IMR-90 (cell line): ENCODE results near the gene IL1A. TPM values are rescaled to one million over a fixed set of nuclear protein-coding genes. Genes with fewer than 3 reads are reported as not detected.

Source experiments
- ATAC-seq: fragments of 200-7000 bp; cut with Tn5 transposase; 2 replicates; pipeline ENCODE4 v1.9.1; 2020; ENCODE audit warnings: low read depth, mild to moderate bottlenecking, moderate library complexity
- BruUV-seq: library from RNA; stranded (reverse); fragments of 400-500 nt; replicated peaks from 2 replicates; lab custom pipeline; 2021; lab: Mats Ljungman, UMichigan
- CTCF ChIA-PET: fragments of 300-600 bp; formaldehyde crosslinking; extraction: SDS; loops from one replicate; lab custom pipeline; 2021; ENCODE audit warnings: antibody characterized with exemption; lab: Yijun Ruan, JAX
- POLR2A ChIA-PET: fragments of 300-600 bp; sonication (Branson Sonifier 250); formaldehyde crosslinking; loops from one replicate; lab custom pipeline; 2022; ENCODE audit warnings: antibody characterized with exemption; ENCODE audit not compliant: unreplicated experiment; lab: Charles Lee
- DNase-seq: peaks from one replicate; pipeline ENCODE4 v3.0.0; 2013
- H2AFZ ChIP-seq: replicated peaks from 2 replicates; pipeline ENCODE3; 2013; ENCODE audit warnings: low read length, mild to moderate bottlenecking; ENCODE audit not compliant: poor library complexity
- H2AK5ac ChIP-seq: 2 replicates; pipeline ENCODE4 v1.6.1; 2013; ENCODE audit warnings: low read depth, low read length, inconsistent platforms
- H2AK9ac ChIP-seq: replicated peaks from 2 replicates; pipeline ENCODE3; 2013; ENCODE audit warnings: mild to moderate bottlenecking, low read depth, low read length, moderate library complexity; ENCODE audit not compliant: poor library complexity
- H2BK120ac ChIP-seq: 2 replicates; pipeline ENCODE4 v1.6.1; 2013; ENCODE audit warnings: low read depth, low read length, inconsistent platforms
- H2BK15ac ChIP-seq: 3 replicates; pipeline ENCODE4 v1.6.1; 2013; ENCODE audit warnings: low read depth, low read length, inconsistent platforms
- H2BK20ac ChIP-seq: 2 replicates; pipeline ENCODE4 v1.6.1; 2013; ENCODE audit warnings: low read depth, mild to moderate bottlenecking, inconsistent platforms, low read length, moderate library complexity
- H2BK5ac ChIP-seq: 2 replicates; pipeline ENCODE4 v1.6.1; 2013; ENCODE audit warnings: mild to moderate bottlenecking, low read depth, low read length, inconsistent platforms; ENCODE audit not compliant: poor library complexity, severe bottlenecking
- H3K14ac ChIP-seq: replicated peaks from 2 replicates; pipeline ENCODE4 v1.6.1; 2013; ENCODE audit warnings: low read depth, low read length, inconsistent platforms
- H3K18ac ChIP-seq: 2 replicates; pipeline ENCODE4 v1.6.1; 2013; ENCODE audit warnings: low read depth, low read length, control low read depth
- H3K23ac ChIP-seq: 2 replicates; pipeline ENCODE4 v1.6.1; 2013; ENCODE audit warnings: low read depth, low read length, inconsistent platforms
- H3K27ac ChIP-seq: 2 replicates; pipeline ENCODE4 v1.5.1; 2013; ENCODE audit warnings: mild to moderate bottlenecking, control low read depth, low read length; ENCODE audit not compliant: insufficient read depth
- H3K27me3 ChIP-seq: 2 replicates; pipeline ENCODE4 v1.6.1; 2013; ENCODE audit warnings: low read length; ENCODE audit not compliant: control insufficient read depth, insufficient read depth
- H3K36me3 ChIP-seq: 2 replicates; pipeline ENCODE4 v1.6.1; 2013; ENCODE audit warnings: low read length, mixed read lengths; ENCODE audit not compliant: control insufficient read depth, insufficient read depth
- H3K4ac ChIP-seq: 2 replicates; pipeline ENCODE4 v1.6.1; 2013; ENCODE audit warnings: low read depth, low read length, inconsistent platforms
- H3K4me1 ChIP-seq: 2 replicates; pipeline ENCODE4 v1.6.1; 2013; ENCODE audit warnings: low read length, mixed read lengths; ENCODE audit not compliant: control insufficient read depth, insufficient read depth
- H3K4me2 ChIP-seq: 2 replicates; pipeline ENCODE4 v1.6.1; 2013; ENCODE audit warnings: low read depth, mild to moderate bottlenecking, control low read depth, low read length, moderate library complexity
- H3K4me3 ChIP-seq: 2 replicates; pipeline ENCODE4 v1.5.1; 2013; ENCODE audit warnings: low read depth, mild to moderate bottlenecking, control low read depth, low read length, moderate library complexity; ENCODE audit not compliant: insufficient read depth
- H3K56ac ChIP-seq: 2 replicates; pipeline ENCODE4 v1.6.1; 2013; ENCODE audit warnings: low read length, inconsistent platforms; ENCODE audit not compliant: insufficient read depth; ENCODE audit errors: extremely low read depth
- H3K79me1 ChIP-seq, 2 experiments: 2 replicates each; pipeline ENCODE4 v1.6.1; 2013; ENCODE audit warnings: low read length in 2 of 2, inconsistent platforms in 1 of 2, low read depth in 1 of 2
- H3K9ac ChIP-seq: 2 replicates; pipeline ENCODE4 v1.6.1; 2013; ENCODE audit warnings: low read depth, low read length, control low read depth
- H3K9me1 ChIP-seq: 2 replicates; pipeline ENCODE4 v1.6.1; 2013; ENCODE audit warnings: low read length, inconsistent platforms; ENCODE audit not compliant: insufficient read depth
- H3K9me3 ChIP-seq: 2 replicates; pipeline ENCODE4 v1.6.1; 2013; ENCODE audit warnings: low read length; ENCODE audit not compliant: control insufficient read depth, insufficient read depth
- H4K20me1 ChIP-seq: 2 replicates; pipeline ENCODE4 v1.6.1; 2013; ENCODE audit warnings: low read length, inconsistent platforms; ENCODE audit not compliant: insufficient read depth
- H4K5ac ChIP-seq: 2 replicates; pipeline ENCODE4 v1.6.1; 2013; ENCODE audit warnings: mild to moderate bottlenecking, low read depth, low read length, control low read depth
- H4K8ac ChIP-seq, 2 experiments: 2 replicates each; pipeline ENCODE4 v1.6.1; 2013; ENCODE audit warnings: low read depth in 2 of 2, low read length in 2 of 2, control low read depth in 1 of 2, inconsistent platforms in 1 of 2
- H4K91ac ChIP-seq: 2 replicates; pipeline ENCODE4 v1.6.1; 2013; ENCODE audit warnings: low read depth, low read length, inconsistent platforms; ENCODE audit not compliant: insufficient read depth
- BHLHE40 ChIP-seq: fragments of 150-350 bp; IDR thresholded peaks from 2 replicates; pipeline ENCODE4 v1.6.1; 2016; ENCODE audit warnings: mild to moderate bottlenecking, low read depth, low read length
- CHD1 ChIP-seq: IDR thresholded peaks from 2 replicates; pipeline ENCODE4 v1.6.1; 2012; ENCODE audit warnings: low read depth, low read length, improper control_type of control experiment
- FOS ChIP-seq: fragments of 150-350 bp; IDR thresholded peaks from 2 replicates; pipeline ENCODE4 v1.6.1; 2016; ENCODE audit warnings: low read depth, low read length
- MAZ ChIP-seq: IDR thresholded peaks from 2 replicates; pipeline ENCODE4 v1.6.1; 2012; ENCODE audit warnings: low read depth, mild to moderate bottlenecking, low read length, improper control_type of control experiment, moderate library complexity, borderline replicate concordance
- MXI1 ChIP-seq: IDR thresholded peaks from 2 replicates; pipeline ENCODE4 v1.6.1; 2012; ENCODE audit warnings: low read depth, mild to moderate bottlenecking, low read length, moderate library complexity, borderline replicate concordance
- POLR2A ChIP-seq: IDR thresholded peaks from 2 replicates; pipeline ENCODE4 v1.6.1; 2012; ENCODE audit warnings: mild to moderate bottlenecking, low read depth, low read length
- RAD21 ChIP-seq: IDR thresholded peaks from 2 replicates; pipeline ENCODE4 v1.6.1; 2012; ENCODE audit warnings: low read length, improper control_type of control experiment
- RFX5 ChIP-seq: IDR thresholded peaks from 2 replicates; pipeline ENCODE4 v1.8.0; 2012; ENCODE audit warnings: low read depth, mild to moderate bottlenecking, low read length, moderate library complexity
- SMC3 ChIP-seq: fragments of 150-350 bp; IDR thresholded peaks from 2 replicates; pipeline ENCODE4 v1.6.1; 2016; ENCODE audit warnings: low read depth, mild to moderate bottlenecking, antibody characterized with exemption, low read length, moderate library complexity
- dilution Hi-C: fragments of 300-500 bp; cut with HindIII; formaldehyde crosslinking; loops from one replicate; pipeline ENCODE4 v1.14.3; 2018; ENCODE audit warnings: low sequenced_read_pairs; ENCODE audit not compliant: unreplicated experiment
- in situ Hi-C: fragments of 300-500 bp; cut with MboI; formaldehyde crosslinking; loops from 3 replicates; pipeline ENCODE4 v1.14.3; 2019; ENCODE audit warnings: low sequenced_read_pairs, inconsistent platforms, mixed read lengths
- intact Hi-C: fragments of 100-400 bp; cut with micrococcal nuclease; formaldehyde crosslinking; loops from 2 replicates; pipeline ENCODE4 v1.10.0; 2022
- polyA plus RNA-seq, 3 experiments: library from polyadenylated mRNA; depleted of rRNA; stranded (reverse); fragments of >200 nt; gene quantifications; 2 replicates each; pipeline ENCODE4 v1.2.3, GENCODE V29; 2012; ENCODE audit warnings: low replicate concordance in 1 of 3
- total RNA-seq: library from RNA; depleted of rRNA; stranded (reverse); fragments of >200 nt; gene quantifications from 2 replicates; pipeline ENCODE4 v1.2.3, GENCODE V29; 2012
- TF ChIP-seq, protein P1 (sequence below): fragments of 150-350 bp; IDR thresholded peaks from 2 replicates; pipeline ENCODE4 v1.6.1; 2016; ENCODE audit warnings: low read depth, mild to moderate bottlenecking, low read length, moderate library complexity, borderline replicate concordance
- TF ChIP-seq, protein P2 (sequence below): fragments of 150-350 bp; IDR thresholded peaks from 2 replicates; pipeline ENCODE4 v1.6.1; 2017; ENCODE audit warnings: mild to moderate bottlenecking, antibody characterized with exemption, low read length, low read depth

Gene IL1A
- total and polyA plus RNA-seq, 2 of the 4 experiments (the other 2 are of a cell fraction) = 0.48 to 1.1 TPM

- no peak overlapping the region for H3K56ac ChIP-seq
- no peak overlapping the region for H2BK20ac ChIP-seq
- H3K27ac ChIP-seq = no peak overlapping the region
- H3K9me1 ChIP-seq = peaks cover 1% of the 10 kb centered on the region; the same call in 1 of the 2 replicates
- no TSS peak for BruUV-seq
- no peak overlapping the region for H3K23ac ChIP-seq
- no peak for TF ChIP-seq CHD1
- no peak for TF ChIP-seq RFX5
- no peak for TF ChIP-seq FOS
- TF ChIP-seq MXI1 = no peak
- no peak for TF ChIP-seq POLR2A
- TF ChIP-seq BHLHE40 = no peak
- no peak for TF ChIP-seq RAD21
- TF ChIP-seq SMC3 = no peak
- TF ChIP-seq, protein P1, sequence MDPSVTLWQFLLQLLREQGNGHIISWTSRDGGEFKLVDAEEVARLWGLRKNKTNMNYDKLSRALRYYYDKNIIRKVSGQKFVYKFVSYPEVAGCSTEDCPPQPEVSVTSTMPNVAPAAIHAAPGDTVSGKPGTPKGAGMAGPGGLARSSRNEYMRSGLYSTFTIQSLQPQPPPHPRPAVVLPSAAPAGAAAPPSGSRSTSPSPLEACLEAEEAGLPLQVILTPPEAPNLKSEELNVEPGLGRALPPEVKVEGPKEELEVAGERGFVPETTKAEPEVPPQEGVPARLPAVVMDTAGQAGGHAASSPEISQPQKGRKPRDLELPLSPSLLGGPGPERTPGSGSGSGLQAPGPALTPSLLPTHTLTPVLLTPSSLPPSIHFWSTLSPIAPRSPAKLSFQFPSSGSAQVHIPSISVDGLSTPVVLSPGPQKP = no peak
- TF ChIP-seq, protein P2, sequence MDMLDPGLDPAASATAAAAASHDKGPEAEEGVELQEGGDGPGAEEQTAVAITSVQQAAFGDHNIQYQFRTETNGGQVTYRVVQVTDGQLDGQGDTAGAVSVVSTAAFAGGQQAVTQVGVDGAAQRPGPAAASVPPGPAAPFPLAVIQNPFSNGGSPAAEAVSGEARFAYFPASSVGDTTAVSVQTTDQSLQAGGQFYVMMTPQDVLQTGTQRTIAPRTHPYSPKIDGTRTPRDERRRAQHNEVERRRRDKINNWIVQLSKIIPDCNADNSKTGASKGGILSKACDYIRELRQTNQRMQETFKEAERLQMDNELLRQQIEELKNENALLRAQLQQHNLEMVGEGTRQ = no peak
- TF ChIP-seq MAZ = no peak
- no peak for DNase-seq
- no peak overlapping the region for H2BK120ac ChIP-seq
- peaks cover 0 to 5% of the 10 kb centered on the region in 2 experiments; a peak in 1 of 4 replicates for H3K79me1 ChIP-seq
- CTCF ChIA-PET = interaction anchor here (1.3 kb wide), 1 partner anchor 51 kb away, joined by 4 read pairs; no protein-coding TSS in a partner anchor
- intact Hi-C loops (no loop called here), in situ Hi-C loops (no loop called here), dilution Hi-C loops (no loop called here)
- H4K5ac ChIP-seq = no peak overlapping the region
- H3K4ac ChIP-seq = no peak overlapping the region
- ATAC-seq = no peak
- H3K36me3 ChIP-seq = no peaks in the 10 kb centered on the region; the same call in 1 of the 2 replicates
- H3K9ac ChIP-seq = no peak overlapping the region
- POLR2A ChIA-PET = no interaction called here
- H3K18ac ChIP-seq = no peak overlapping the region
- no peak overlapping the region for H2AK9ac ChIP-seq
- no peak overlapping the region for H4K8ac ChIP-seq
- H3K14ac ChIP-seq = no peak overlapping the region
- H2AFZ ChIP-seq = no peak overlapping the region
- H2BK15ac ChIP-seq = no peak overlapping the region
- no peaks in the 10 kb centered on the region for H3K9me3 ChIP-seq
- no peak overlapping the region for H2BK5ac ChIP-seq
- H3K4me1 ChIP-seq = peaks cover 8% of the 10 kb centered on the region; the same call in 1 of the 2 replicates
- no peaks in the 10 kb centered on the region for H4K20me1 ChIP-seq
- H2AK5ac ChIP-seq = no peak overlapping the region
- H4K91ac ChIP-seq = no peak overlapping the region
- no peak overlapping the region for H3K4me2 ChIP-seq
- H3K4me3 ChIP-seq = no peak overlapping the region
- no peaks in the 10 kb centered on the region for H3K27me3 ChIP-seq
These were observed 49.7 kb upstream of the IL1A start for GRCh38 chr2:112833976-112834375.
